Left renal pelvis (tissue), 4 donors: ENCODE results near the gene TNFRSF14. TPM values are rescaled to one million over a fixed set of nuclear protein-coding genes. Genes with fewer than 3 reads are reported as not detected.
A peak's percentile ranks its signal among the peaks of the same experiment; 100 is the strongest.
"Not testable (repeated sequence)": the region's sequence is repeated elsewhere in the genome, so short reads cannot be mapped to it uniquely, and the experiment has no call there.

Experiments
- DNase-seq, 4 donors: peaks; one replicate each; pipeline ENCODE4 v3.0.0-alpha.2; 2013; ENCODE audit warnings: low read depth in 4 of 4, low spot score in 3 of 4
- polyA plus RNA-seq, 4 donors: library from polyadenylated mRNA; unstranded; fragments of 120-200 nt; gene quantifications; one replicate each; pipeline ENCODE4 v1.2.1, GENCODE V29; 2013; ENCODE audit not compliant: insufficient read length in 4 of 4

TNFRSF14 gene
- polyA plus RNA-seq, 4 donors = 15.9 to 26.3 (median 20.2) TPM

- no peak for DNase-seq
Observed at GRCh38 chr1:2537784-2538115, 18.4 kb upstream of the TNFRSF14 start.

GRCh38 chr1:2538376-2538775, 17.8 kb upstream of the TNFRSF14 start:
- no peak for DNase-seq

DNA sequence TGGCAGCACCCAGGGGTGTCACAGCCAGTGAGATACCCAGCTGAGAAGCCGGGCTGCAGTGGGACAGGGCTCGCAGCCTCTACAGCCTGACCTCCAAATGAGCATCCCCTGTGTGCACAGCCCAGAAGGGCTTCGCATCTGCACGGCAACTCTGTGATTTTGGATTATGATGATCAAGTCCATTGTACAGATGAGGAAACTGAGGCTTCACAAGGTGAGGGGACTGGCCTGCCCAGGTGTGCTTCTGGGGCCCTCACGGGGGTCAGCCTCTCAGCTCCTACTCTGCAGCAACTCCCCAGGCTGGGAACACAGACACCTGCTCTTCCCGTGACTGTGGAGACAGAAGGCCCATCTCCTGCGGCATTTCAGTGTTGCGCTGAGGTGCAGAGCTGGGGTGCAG, 17.3 kb upstream of the TNFRSF14 start:
- no peak for DNase-seq

DNA sequence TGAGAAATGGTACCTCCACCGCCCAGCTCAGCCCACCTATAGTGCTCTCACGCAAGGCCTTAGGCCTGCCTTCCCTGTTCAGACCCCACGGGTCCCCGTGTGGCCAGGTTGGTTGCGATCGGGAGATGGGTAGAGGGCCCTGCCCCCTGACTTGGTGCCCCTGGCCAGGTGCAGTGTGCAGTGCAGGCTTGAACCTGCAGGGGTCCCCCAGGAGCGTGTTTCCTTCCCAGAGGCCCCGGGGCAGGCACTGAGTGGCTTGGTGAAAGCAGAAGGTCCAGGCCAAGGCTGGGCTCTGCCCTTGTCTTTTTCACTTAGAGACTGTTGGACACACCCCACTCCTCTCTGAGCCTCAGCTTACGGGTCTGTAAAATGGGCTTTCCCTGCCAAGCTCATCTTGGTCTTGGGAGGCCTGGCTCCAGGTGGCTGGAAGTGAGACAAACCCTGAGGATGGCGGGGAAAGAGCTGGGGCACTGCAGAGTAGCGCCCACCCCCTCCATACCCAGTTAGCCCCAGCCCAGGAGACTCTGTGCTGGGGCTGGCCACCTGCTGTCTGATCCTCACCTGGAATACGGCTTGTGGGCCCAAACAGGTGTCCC, 16.8 kb upstream of the TNFRSF14 start:
- DNase-seq = no peak

DNA sequence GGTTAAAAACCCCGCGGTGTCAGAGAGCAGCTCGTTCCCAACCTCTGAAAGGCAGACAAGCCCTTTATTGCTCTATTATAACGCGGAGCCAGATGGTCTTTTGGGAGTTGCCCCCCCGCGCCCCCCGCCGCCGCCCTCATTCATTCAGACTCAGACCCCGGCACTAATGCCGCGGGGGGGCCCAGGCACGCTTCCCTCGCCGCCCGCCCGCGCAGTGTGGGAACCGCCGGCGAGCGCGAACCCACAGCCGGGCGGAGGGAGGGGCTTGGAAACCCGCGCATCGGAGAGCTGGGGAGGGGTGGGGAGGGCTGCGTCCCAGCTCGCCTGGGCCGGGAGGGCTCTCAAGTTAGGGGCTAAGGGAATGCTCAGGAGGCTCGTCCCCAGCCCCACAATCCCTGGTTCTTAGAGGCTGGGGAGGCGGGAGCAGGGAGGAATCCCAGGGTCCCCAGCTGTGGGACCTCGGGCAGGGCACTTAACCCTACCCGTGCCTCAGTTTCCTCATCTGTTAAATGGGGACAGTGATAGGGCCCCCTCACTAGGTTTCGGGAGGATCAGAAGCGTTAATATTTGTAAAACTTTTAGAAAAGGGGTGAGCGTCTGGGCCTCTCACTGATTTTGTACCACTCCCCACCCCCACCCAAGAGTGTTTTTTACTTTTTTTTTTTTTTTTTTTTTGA, 15.2 kb upstream of the TNFRSF14 start:
- DNase-seq = no peak

DNA sequence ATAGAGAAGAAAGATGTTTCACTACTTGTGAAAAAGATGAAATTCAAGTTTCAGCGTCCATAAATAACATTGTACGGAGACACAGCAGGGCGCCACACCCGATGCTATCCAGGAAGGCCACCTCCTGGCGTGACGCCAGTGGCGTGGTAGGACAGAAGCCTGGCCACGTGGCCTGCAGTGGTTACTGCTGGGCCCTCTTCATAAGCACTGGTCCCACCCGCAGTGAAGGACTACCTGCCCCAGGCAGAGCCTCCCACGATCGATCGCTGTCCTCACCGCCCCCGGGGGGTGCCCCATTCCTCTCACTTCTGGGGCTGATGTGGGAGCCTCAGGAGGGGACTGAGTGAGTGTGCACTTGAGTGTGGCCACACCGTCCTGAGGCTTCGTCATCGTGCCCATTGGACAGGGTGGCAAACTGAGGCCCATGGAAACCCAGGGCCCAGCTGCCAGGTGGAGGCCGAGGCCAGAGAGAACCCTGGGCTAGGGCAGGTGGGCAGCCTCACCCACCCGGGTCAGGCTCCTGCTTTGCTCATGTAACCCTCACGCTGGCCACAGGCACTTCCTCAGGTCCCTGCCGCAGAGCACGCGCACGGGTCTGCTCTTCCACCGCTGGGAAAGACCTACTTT, 14.4 kb upstream of the TNFRSF14 start:
- DNase-seq = no peak

DNA sequence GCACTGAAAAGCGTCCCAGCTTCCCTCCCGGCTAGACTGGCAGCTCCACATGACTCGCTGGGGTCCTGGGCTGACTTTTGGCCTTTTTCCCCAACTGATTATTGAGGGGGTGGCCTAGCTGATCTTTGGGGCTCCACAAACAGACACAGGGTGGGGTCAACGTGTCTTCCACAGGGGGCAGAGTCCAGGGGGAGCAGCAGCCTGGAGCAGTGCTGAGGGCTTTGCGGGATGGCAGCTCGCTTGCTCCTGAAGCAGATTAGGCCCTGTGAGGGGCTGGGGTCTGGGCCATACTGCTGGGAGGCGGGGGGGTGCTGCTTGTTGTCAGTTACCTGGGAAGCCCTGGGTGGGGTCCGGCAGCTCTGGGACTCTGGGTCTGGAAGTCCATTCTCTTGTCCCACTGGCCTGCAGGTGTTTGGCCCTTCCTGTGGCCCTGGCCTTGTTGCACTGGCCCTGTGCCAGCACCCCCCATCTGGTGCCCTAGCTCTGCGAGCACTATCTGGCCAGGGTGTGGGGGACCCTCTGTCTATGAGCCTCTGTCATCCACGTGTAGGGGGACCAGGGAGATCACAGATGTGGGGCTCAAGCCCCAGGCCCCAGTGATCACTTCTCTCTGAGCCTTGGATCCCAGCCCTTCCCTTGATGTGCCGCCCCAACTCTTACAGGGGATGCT, 13.8 kb upstream of the TNFRSF14 start:
- no peak for DNase-seq

DNA sequence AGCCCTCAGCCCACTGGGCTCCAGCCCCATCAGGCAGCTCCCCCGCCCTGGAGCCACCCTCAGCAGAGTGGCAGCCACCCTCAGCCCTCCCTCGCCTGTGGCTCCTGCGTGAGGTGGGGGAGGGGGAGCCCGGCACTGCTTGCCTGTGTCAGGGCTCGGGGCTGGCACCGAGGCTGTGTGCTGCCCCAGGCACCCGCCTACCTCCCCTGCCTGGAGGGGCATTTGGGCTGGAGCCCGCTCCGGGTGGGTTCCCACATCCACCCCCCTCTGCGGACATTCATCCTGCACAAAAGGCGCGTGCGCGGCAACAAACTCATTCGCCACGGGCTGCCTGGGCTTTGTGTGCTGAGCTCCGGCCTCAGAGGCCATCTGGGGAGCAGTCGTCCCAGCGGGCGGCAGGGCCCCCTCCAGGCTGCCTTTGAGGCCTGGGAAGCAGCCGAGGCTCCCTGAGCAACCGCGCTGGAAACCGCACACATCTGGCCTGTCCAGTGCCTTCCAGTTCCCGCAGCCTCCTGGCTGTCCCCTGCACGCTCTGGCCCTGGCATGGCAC, 12.6 kb upstream of the TNFRSF14 start:
- no peak for DNase-seq

GRCh38 chr1:2544093-2544874, 11.9 kb upstream of the TNFRSF14 start:
- DNase-seq = no peak

DNA sequence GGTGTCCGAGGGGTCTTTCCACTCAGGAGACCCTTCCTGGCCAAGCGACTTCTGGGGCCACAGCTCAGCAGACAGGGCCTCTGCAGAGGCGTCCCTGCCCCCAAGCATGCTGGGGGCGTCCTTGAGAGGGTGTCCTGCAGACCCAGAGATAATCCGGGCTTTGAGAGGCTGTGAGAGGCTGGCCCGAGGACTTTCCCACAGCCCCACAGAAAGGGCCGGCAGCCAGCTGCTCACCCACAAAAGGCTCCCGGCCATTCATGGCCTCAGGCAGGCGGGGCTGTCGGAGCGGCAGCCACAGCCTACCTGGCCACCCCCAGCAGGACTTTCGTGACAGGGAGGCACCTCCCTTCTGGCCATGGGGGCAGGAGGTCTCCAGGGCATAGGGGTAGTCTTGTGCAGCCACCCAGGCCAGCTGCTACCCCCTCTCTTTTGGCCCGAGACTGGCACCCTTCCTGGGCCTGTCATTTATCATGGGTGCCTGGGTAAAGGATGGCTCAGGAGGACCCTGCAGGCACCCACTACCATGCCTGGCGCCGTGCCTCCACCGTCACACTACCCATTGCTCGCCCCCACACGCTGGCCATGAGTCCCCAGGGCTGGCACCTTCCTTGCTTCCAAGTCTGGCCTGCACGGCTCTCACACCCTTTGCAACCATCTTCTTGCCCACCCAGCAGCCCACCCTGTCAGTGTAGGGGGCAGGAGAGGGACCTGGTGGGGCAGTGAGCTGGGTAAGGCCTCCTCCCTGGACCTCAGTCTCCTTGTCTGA, 11.1 kb upstream of the TNFRSF14 start:
- DNase-seq = no peak

- DNase-seq = peak in 2 of 4 donors; percentile 69 to 74
Observed at GRCh38 chr1:2545754-2546514, 10.2 kb upstream of the TNFRSF14 start.

- DNase-seq = no peak
Observed at GRCh38 chr1:2546515-2547209, 9.5 kb upstream of the TNFRSF14 start.

GRCh38 chr1:2547210-2548067, 8.7 kb upstream of the TNFRSF14 start:
- DNase-seq = no peak

GRCh38 chr1:2548068-2548589, 8.0 kb upstream of the TNFRSF14 start:
- no peak for DNase-seq

GRCh38 chr1:2549367-2550029, 6.7 kb upstream of the TNFRSF14 start:
- DNase-seq = not testable (repeated sequence)

DNA sequence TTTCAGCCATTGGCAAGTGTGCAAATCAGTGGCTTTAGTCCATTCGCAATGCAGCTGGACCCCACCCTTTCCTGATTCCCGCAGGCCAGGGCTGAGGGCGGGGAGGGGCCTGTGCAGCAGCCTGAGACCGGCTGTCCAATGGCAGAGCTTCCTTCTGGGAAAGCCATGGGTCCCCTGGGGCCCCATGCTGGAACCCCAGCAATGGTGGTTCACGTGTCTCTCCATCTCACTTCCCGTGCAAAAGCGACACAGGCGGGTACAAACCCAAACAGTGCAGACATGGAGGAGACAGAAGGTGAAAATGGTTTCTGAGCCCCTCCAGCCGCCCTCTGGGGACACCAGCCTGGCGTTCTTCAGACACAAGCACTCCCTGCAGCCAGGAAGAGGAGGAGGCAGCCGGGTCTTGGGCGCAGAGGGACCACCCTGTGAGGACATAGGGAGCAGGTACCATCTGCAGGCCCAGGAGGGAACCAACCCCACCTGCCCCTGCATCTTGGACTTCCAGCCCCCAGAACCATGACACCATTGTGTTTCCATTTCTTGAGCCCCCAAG, 5.8 kb upstream of the TNFRSF14 start:
- DNase-seq = not testable (repeated sequence)

DNA sequence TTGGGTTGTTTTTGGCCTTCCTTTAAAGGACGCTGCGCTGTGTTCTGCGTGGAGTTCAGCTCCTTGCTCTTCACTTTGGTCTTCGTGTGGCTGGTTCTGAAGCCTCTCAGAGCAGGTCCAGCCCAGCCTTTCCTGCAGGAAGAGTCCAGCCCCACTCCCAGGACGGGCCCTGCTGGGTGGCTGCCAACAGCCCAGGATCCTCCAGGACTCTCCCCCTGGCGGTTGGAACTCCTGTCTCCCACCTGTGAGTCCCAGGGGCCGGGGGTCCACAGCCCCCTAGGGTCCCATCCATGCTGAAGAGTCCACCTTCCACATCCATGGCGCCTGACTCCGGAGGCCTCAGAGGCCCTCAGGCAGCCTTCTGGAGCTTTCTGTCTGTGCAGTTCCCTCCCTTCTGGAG, 4.6 kb upstream of the TNFRSF14 start:
- DNase-seq = not testable (repeated sequence)
